ENCODE data around the gene SAP30L. TPM values are rescaled to one million over a fixed set of nuclear protein-coding genes. Genes with fewer than 3 reads are reported as not detected.

The SAP30L gene
- total RNA-seq, 1 donor from 2014 or later, result 37.7 TPM

- Mint-ChIP-seq H3K36me3 (ENCODE audit: low read depth) (peaks cover 21% of the 10 kb centered on the region), H3K4me3 (no peak overlapping the region), H3K27me3 (peaks cover 3% of the 10 kb centered on the region), H3K4me1 (no peaks in the 10 kb centered on the region), H3K27ac (no peak overlapping the region), H3K9me3 (no peaks in the 10 kb centered on the region)
- intact Hi-C loops (cut with micrococcal nuclease), result no loop called here
- no peak for DNase-seq
Measured at GRCh38 chr5:154460172-154460571, 14.4 kb downstream of the SAP30L start.

GRCh38 chr5:154461531-154461930 lies 15.7 kb downstream of the SAP30L start:
- Mint-ChIP-seq H3K9me3 (no peaks in the 10 kb centered on the region), H3K27me3 (peaks cover 9% of the 10 kb centered on the region), H3K4me1 (no peaks in the 10 kb centered on the region), H3K27ac (no peak overlapping the region), H3K4me3 (no peak overlapping the region), H3K36me3 (ENCODE audit: low read depth) (peaks cover 11% of the 10 kb centered on the region)
- no peak for DNase-seq
- intact Hi-C loops (cut with micrococcal nuclease), result no loop called here

- intact Hi-C loops (cut with micrococcal nuclease), result no loop called here
- H3K27me3 Mint-ChIP-seq, result peaks cover 29% of the 10 kb centered on the region
- no peak overlapping the region for H3K27ac Mint-ChIP-seq
- H3K4me3 Mint-ChIP-seq, result no peak overlapping the region
- H3K36me3 Mint-ChIP-seq (ENCODE audit: low read depth), result no peaks in the 10 kb centered on the region
- H3K9me3 Mint-ChIP-seq, result no peaks in the 10 kb centered on the region
- no peak for DNase-seq
- H3K4me1 Mint-ChIP-seq, result no peaks in the 10 kb centered on the region
Measured at GRCh38 chr5:154464438-154464837, 18.6 kb downstream of the SAP30L start.

- no peak for DNase-seq
- H3K4me3 Mint-ChIP-seq, result no peak overlapping the region
- peaks cover 34% of the 10 kb centered on the region for H3K27me3 Mint-ChIP-seq
- intact Hi-C loops (cut with micrococcal nuclease), result loop anchor here (5.0 kb wide), 2 partner anchors 393 to 493 kb away; no protein-coding TSS in a partner anchor
- H3K27ac Mint-ChIP-seq, result no peak overlapping the region
- no peaks in the 10 kb centered on the region for H3K9me3 Mint-ChIP-seq
- no peaks in the 10 kb centered on the region for H3K4me1 Mint-ChIP-seq
- no peaks in the 10 kb centered on the region for H3K36me3 Mint-ChIP-seq (ENCODE audit: low read depth)
Measured at GRCh38 chr5:154465169-154465568, 19.4 kb downstream of the SAP30L start.

GRCh38 chr5:154466147-154466546 lies 20.4 kb downstream of the SAP30L start:
- H3K9me3 Mint-ChIP-seq, result no peaks in the 10 kb centered on the region
- H3K4me1 Mint-ChIP-seq, result no peaks in the 10 kb centered on the region
- no peak overlapping the region for H3K27ac Mint-ChIP-seq
- intact Hi-C loops (cut with micrococcal nuclease), result loop anchor here (2.0 to 5.0 kb wide), 3 partner anchors 21 to 494 kb away; no protein-coding TSS in a partner anchor
- H3K4me3 Mint-ChIP-seq, result no peak overlapping the region
- no peaks in the 10 kb centered on the region for H3K36me3 Mint-ChIP-seq (ENCODE audit: low read depth)
- no peak for DNase-seq
- H3K27me3 Mint-ChIP-seq, result peaks cover 44% of the 10 kb centered on the region

GRCh38 chr5:154466671-154467070 lies 20.9 kb downstream of the SAP30L start:
- no peaks in the 10 kb centered on the region for H3K9me3 Mint-ChIP-seq
- H3K27me3 Mint-ChIP-seq, result peaks cover 49% of the 10 kb centered on the region
- intact Hi-C loops (cut with micrococcal nuclease), result loop anchor here (1.0 to 5.0 kb wide), 4 partner anchors 20 to 494 kb away; no protein-coding TSS in a partner anchor
- H3K4me3 Mint-ChIP-seq, result no peak overlapping the region
- no peak for DNase-seq
- H3K27ac Mint-ChIP-seq, result no peak overlapping the region
- no peaks in the 10 kb centered on the region for H3K36me3 Mint-ChIP-seq (ENCODE audit: low read depth)
- no peaks in the 10 kb centered on the region for H3K4me1 Mint-ChIP-seq

GRCh38 chr5:154467655-154468354 lies 22.0 kb downstream of the SAP30L start:
- Mint-ChIP-seq H3K4me3 (no peak overlapping the region), H3K27ac (no peak overlapping the region), H3K9me3 (no peaks in the 10 kb centered on the region), H3K27me3 (peaks cover 58% of the 10 kb centered on the region), H3K36me3 (ENCODE audit: low read depth) (no peaks in the 10 kb centered on the region), H3K4me1 (no peaks in the 10 kb centered on the region)
- DNase-seq, result peak; percentile 92
- intact Hi-C loops (cut with micrococcal nuclease), result loop anchor here (1.0 to 5.0 kb wide), 4 partner anchors 19 to 496 kb away; no protein-coding TSS in a partner anchor

- no peak overlapping the region for H3K4me3 Mint-ChIP-seq
- intact Hi-C loops (cut with micrococcal nuclease), result no loop called here
- no peak for DNase-seq
- peaks cover 78% of the 10 kb centered on the region for H3K27me3 Mint-ChIP-seq
- peaks cover 9% of the 10 kb centered on the region for H3K9me3 Mint-ChIP-seq
- H3K27ac Mint-ChIP-seq, result no peak overlapping the region
- peaks cover 2% of the 10 kb centered on the region for H3K36me3 Mint-ChIP-seq (ENCODE audit: low read depth)
- peaks cover 10% of the 10 kb centered on the region for H3K4me1 Mint-ChIP-seq
Measured at GRCh38 chr5:154470137-154470536, 24.3 kb downstream of the SAP30L start.

- intact Hi-C loops (cut with micrococcal nuclease), result no loop called here
- Mint-ChIP-seq H3K27ac (no peak overlapping the region), H3K27me3 (peaks cover 84% of the 10 kb centered on the region), H3K9me3 (peaks cover 13% of the 10 kb centered on the region), H3K36me3 (ENCODE audit: low read depth) (peaks cover 5% of the 10 kb centered on the region), H3K4me1 (peaks cover 16% of the 10 kb centered on the region), H3K4me3 (no peak overlapping the region)
- DNase-seq, result no peak
Measured at GRCh38 chr5:154470947-154471870, 25.4 kb downstream of the SAP30L start.

- Mint-ChIP-seq H3K9me3 (peaks cover 23% of the 10 kb centered on the region), H3K27me3 (peaks cover 85% of the 10 kb centered on the region), H3K4me3 (peak overlapping the region; percentile 35), H3K4me1 (peaks cover 20% of the 10 kb centered on the region), H3K36me3 (ENCODE audit: low read depth) (peaks cover 8% of the 10 kb centered on the region), H3K27ac (peak overlapping the region; percentile 75)
- intact Hi-C loops (cut with micrococcal nuclease), result loop anchor here (1.0 kb wide), 1 partner anchor 8 kb away; no protein-coding TSS in a partner anchor
- peak; percentile 60 for DNase-seq
Measured at GRCh38 chr5:154472871-154473580, 27.2 kb downstream of the SAP30L start.

GRCh38 chr5:154473581-154474283 lies 27.9 kb downstream of the SAP30L start:
- Mint-ChIP-seq H3K27ac (no peak overlapping the region), H3K27me3 (peaks cover 86% of the 10 kb centered on the region), H3K4me1 (peaks cover 20% of the 10 kb centered on the region), H3K9me3 (peaks cover 23% of the 10 kb centered on the region), H3K36me3 (ENCODE audit: low read depth) (peaks cover 8% of the 10 kb centered on the region), H3K4me3 (no peak overlapping the region)
- DNase-seq, result peak; percentile 57
- intact Hi-C loops (cut with micrococcal nuclease), result loop anchor here (1.0 kb wide), 1 partner anchor 8 kb away; no protein-coding TSS in a partner anchor

GRCh38 chr5:154474396-154475334 lies 28.9 kb downstream of the SAP30L start:
- DNase-seq, result peak; percentile 61
- Mint-ChIP-seq H3K4me3 (peak overlapping the region; percentile 20), H3K4me1 (peaks cover 23% of the 10 kb centered on the region), H3K36me3 (ENCODE audit: low read depth) (peaks cover 11% of the 10 kb centered on the region), H3K27me3 (peaks cover 87% of the 10 kb centered on the region), H3K9me3 (peaks cover 26% of the 10 kb centered on the region), H3K27ac (peak overlapping the region; percentile 62)
- intact Hi-C loops (cut with micrococcal nuclease), result no loop called here

Data from activated CD4-positive, alpha-beta T cell treated with anti-CD3 and anti-CD28 coated beads, Interleukin-2, amount 10 ng/mL, durations not matched to agents 24 days and 14 days (primary cell).